HCT116 (cell line): ENCODE data around the gene GARNL3. TPM values are rescaled to one million over a fixed set of nuclear protein-coding genes. Genes with fewer than 3 reads are reported as not detected.

Experiments used
- ATAC-seq: fragments of 200-7000 bp; cut with Tn5 transposase; 2 replicates; pipeline ENCODE4 v1.9.1; 2020; ENCODE audit warnings: mild to moderate bottlenecking, moderate library complexity
- BruUV-seq: library from RNA; stranded (reverse); fragments of 400-500 nt; replicated peaks from 2 replicates; lab custom pipeline; 2021; lab: Mats Ljungman, UMichigan
- CTCF ChIA-PET: fragments of 300-600 bp; sonication (Branson Sonifier 250); formaldehyde crosslinking; loops from one replicate; lab custom pipeline; 2021; ENCODE audit warnings: antibody characterized with exemption; lab: Charles Lee
- POLR2A ChIA-PET: fragments of 300-600, 350-600 bp; sonication (Branson Sonifier 250); formaldehyde crosslinking; loops from one replicate; lab custom pipeline; 2021; ENCODE audit warnings: antibody characterized with exemption; lab: Charles Lee
- RAD21 ChIA-PET, 2 experiments: fragments of 300-600 bp; sonication (Branson Sonifier 250); formaldehyde crosslinking; loops; one replicate each; lab custom pipeline; 2023; ENCODE audit warnings: low total read pairs in 2 of 2; ENCODE audit not compliant: uncharacterized antibody in 2 of 2, unreplicated experiment in 2 of 2, low non-redundant PET in 1 of 2; lab: Charles Lee
- DNase-seq: peaks from one replicate; pipeline ENCODE4 v3.0.0-alpha.2; 2010; ENCODE audit warnings: low read depth, low spot score
- H2AFZ ChIP-seq: fragments of 200-600 bp; shearing (Covaris generic), sonication (generic); 2 replicates; pipeline ENCODE4 v1.6.1; 2017; ENCODE audit warnings: low read depth, mixed run types, mixed read lengths, antibody characterized with exemption, low read length; ENCODE audit not compliant: poor library complexity, severe bottlenecking
- H3K27ac ChIP-seq: 2 replicates; pipeline ENCODE4 v1.5.1; 2012; ENCODE audit warnings: low read depth, low read length
- H3K27me3 ChIP-seq: fragments of 200-600 bp; sonication (generic); 2 replicates; pipeline ENCODE4 v1.6.1; 2016; ENCODE audit warnings: mixed run types, low read length, mixed read lengths; ENCODE audit not compliant: insufficient read depth
- H3K36me3 ChIP-seq, 2 experiments: fragments of 200-500 bp in 1 of 2; fragments of 200-600 bp in 1 of 2; sonication (Bioruptor generic) in 1 of 2; sonication (generic) in 1 of 2; 2 replicates each; pipeline versions ENCODE4 v1.5.1 to v1.6.1; 2014 to 2016; ENCODE audit warnings: low read length in 2 of 2, inconsistent platforms in 1 of 2, mixed read lengths in 1 of 2, mixed run types in 1 of 2; ENCODE audit not compliant: insufficient read depth in 2 of 2, control insufficient read depth in 1 of 2
- H3K4me1 ChIP-seq, 2 experiments: fragments of 200-600 bp in 1 of 2; sonication (generic) in 1 of 2; 2 replicates each; pipeline versions ENCODE4 v1.5.1 to v1.6.1; 2012 to 2017; ENCODE audit warnings: low read length in 2 of 2, inconsistent platforms in 1 of 2, mild to moderate bottlenecking in 1 of 2, mixed read lengths in 1 of 2, mixed run types in 1 of 2, moderate library complexity in 1 of 2; ENCODE audit not compliant: insufficient read depth in 2 of 2, control insufficient read depth in 1 of 2
- H3K4me2 ChIP-seq: fragments of 200-600 bp; sonication (generic); 2 replicates; pipeline ENCODE4 v1.6.1; 2017; ENCODE audit warnings: mixed run types, low read length, mixed read lengths
- H3K4me3 ChIP-seq, 2 experiments: fragments of 200-600 bp in 1 of 2; sonication (generic) in 1 of 2; replicated peaks in 1 of 2; 2 replicates each; pipeline ENCODE4 v1.5.1; 2011 to 2016; ENCODE audit warnings: low read length in 2 of 2, control low read depth in 1 of 2, low read depth in 1 of 2, mild to moderate bottlenecking in 1 of 2, mixed read lengths in 1 of 2, mixed run types in 1 of 2
- H3K79me2 ChIP-seq: fragments of 200-600 bp; sonication (generic); 2 replicates; pipeline ENCODE4 v1.6.1; 2017; ENCODE audit warnings: mild to moderate bottlenecking, mixed run types, low read length, moderate library complexity, mixed read lengths; ENCODE audit not compliant: insufficient read depth
- H3K9ac ChIP-seq: fragments of 200-600 bp; sonication (generic); 2 replicates; pipeline ENCODE4 v1.6.1; 2016; ENCODE audit warnings: low read length, mixed read lengths
- H3K9me2 ChIP-seq: fragments of 200-600 bp; sonication (generic), shearing (Covaris generic); 2 replicates; pipeline ENCODE4 v1.6.1; 2017; ENCODE audit warnings: mixed run types, mild to moderate bottlenecking, moderate library complexity; ENCODE audit not compliant: insufficient read depth
- H3K9me3 ChIP-seq, 2 experiments: fragments of 200-500 bp in 1 of 2; fragments of 200-600 bp in 1 of 2; sonication (Bioruptor generic) in 1 of 2; sonication (generic) in 1 of 2; 2 replicates each; pipeline ENCODE4 v1.6.1; 2014 to 2017; ENCODE audit warnings: low read length in 2 of 2, mixed read lengths in 2 of 2, inconsistent platforms in 1 of 2, low read depth in 1 of 2, mild to moderate bottlenecking in 1 of 2, mixed run types in 1 of 2, moderate library complexity in 1 of 2; ENCODE audit not compliant: control insufficient read depth in 1 of 2, insufficient read depth in 1 of 2
- H4K20me1 ChIP-seq: fragments of 200-600 bp; sonication (generic), shearing (Covaris generic); 2 replicates; pipeline ENCODE4 v1.6.1; 2017; ENCODE audit warnings: mixed run types, mild to moderate bottlenecking, moderate library complexity; ENCODE audit not compliant: insufficient read depth
- CEBPB ChIP-seq: IDR thresholded peaks from 2 replicates; pipeline ENCODE4 v1.6.1; 2012; ENCODE audit warnings: low read depth
- EZH2 ChIP-seq: fragments of 200-600 bp; sonication (generic); IDR thresholded peaks from 2 replicates; pipeline ENCODE4 v1.6.1; 2017; ENCODE audit warnings: antibody characterized with exemption, mixed run types
- JUND ChIP-seq: IDR thresholded peaks from 2 replicates; pipeline ENCODE4 v1.6.1; 2012
- POLR2A ChIP-seq: IDR thresholded peaks from 2 replicates; pipeline ENCODE4 v1.7.0; 2011; ENCODE audit warnings: borderline replicate concordance; ENCODE audit not compliant: insufficient read depth, insufficient read length; ENCODE audit errors: extremely low read depth
- POLR2AphosphoS5 ChIP-seq: IDR thresholded peaks from 2 replicates; pipeline ENCODE4 v1.6.1; 2011; ENCODE audit warnings: mild to moderate bottlenecking, low read depth, low read length, moderate library complexity
- SIN3A ChIP-seq: IDR thresholded peaks from 2 replicates; pipeline ENCODE4 v1.6.1; 2012; ENCODE audit warnings: low read depth
- SP1 ChIP-seq: IDR thresholded peaks from 2 replicates; pipeline ENCODE4 v1.6.1; 2012; ENCODE audit warnings: low read depth
- intact Hi-C: fragments of 100-400 bp; cut with micrococcal nuclease; formaldehyde crosslinking; loops from 2 replicates; pipeline ENCODE4 v1.10.0; 2022
- total RNA-seq: library from RNA; stranded (reverse); gene quantifications from one replicate; pipeline ENCODE4 v1.2.1, GENCODE V29; 2021; ENCODE audit not compliant: unreplicated experiment
- TF ChIP-seq, protein P1 (sequence below): IDR thresholded peaks from 2 replicates; pipeline ENCODE4 v1.6.1; 2012

The GARNL3 gene
- total RNA-seq, 1 experiment from 2014 or later = 8.8 TPM

DNA sequence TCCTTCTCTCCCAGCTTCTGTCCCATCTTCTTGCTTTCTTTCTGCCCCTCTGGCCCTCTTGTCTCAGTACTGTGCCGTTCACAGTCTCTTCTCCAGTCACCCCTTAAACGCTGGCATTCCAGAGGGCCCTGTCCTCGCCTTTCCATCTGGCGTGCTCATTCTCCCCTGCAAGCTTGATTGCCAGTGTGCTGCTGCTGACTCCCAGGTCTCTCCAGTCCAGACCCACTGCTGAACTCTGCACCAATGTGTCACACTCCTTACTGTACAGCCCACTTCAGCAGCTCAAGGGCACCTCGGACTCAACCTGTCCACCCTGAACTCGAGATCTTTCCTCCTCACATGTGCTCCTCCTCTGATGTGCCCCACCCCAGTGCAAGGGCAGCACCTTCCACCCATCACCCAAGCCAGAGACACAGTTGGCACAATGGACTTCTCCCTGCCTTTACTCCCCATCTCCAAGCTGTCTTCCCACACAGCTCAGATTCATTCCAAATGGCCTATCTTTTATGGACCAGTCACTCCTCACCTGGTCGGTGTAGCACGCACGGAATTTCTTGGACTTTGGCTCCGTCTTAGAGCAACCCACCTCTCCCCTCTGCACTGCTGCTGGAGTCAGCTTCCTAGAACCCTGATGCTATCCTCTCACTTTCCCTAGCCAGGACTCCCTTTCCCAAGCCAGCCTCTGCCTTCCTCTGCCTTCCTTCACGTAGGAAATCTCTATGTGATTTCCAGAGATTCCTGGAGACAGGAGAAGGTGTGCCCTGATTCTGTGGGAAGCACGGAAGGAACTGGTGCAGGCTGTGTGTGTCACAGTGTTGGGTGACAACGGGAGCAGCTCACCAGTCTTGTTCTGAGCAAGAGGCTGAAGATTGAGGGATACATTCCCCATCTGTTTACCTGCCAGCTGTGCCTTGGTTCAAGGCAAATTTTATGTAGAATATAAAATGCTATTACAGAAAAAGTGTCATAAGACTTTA is 106.4 kb downstream of the GARNL3 start:
- intact Hi-C loops = no loop called here
- Histone ChIP-seq H3K9me3 (no peaks in the 10 kb centered on the region), H3K36me3 (no peaks in the 10 kb centered on the region), H2AFZ (no peak overlapping the region), H3K9me2 (no peaks in the 10 kb centered on the region), H3K27me3 (no peaks in the 10 kb centered on the region), H3K4me1 (no peaks in the 10 kb centered on the region), H4K20me1 (no peaks in the 10 kb centered on the region), H3K27ac (no peak overlapping the region), H3K4me3 (no peak overlapping the region), H3K79me2 (no peaks in the 10 kb centered on the region), H3K4me2 (no peak overlapping the region), H3K9ac (no peak overlapping the region)
- no peak for TF ChIP-seq EZH2
- TF ChIP-seq SIN3A = no peak
- BruUV-seq = no TSS peak
- CTCF ChIA-PET = no interaction called here
- ATAC-seq (no peak), DNase-seq (no peak)
- POLR2A ChIA-PET = no interaction called here
- RAD21 ChIA-PET = no interaction called here

DNA sequence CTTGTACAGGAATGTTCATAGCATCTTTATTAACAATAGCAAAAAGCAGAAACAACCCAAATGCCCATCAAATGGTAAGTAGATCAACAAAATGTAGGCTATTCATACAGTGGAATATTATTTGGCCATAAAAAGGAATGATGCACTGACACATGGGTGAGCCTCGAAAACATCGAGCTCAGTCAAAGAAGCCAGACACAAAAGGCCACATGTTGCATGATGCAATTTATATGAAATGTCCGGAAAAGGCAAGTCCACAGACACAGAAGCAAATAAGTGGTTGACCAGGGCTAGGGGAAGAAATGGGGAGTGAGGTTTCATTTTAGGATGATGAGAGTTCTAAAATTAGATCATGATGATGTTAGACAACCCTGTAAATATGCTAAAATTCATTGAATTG is 115.9 kb downstream of the GARNL3 start:
- no peaks in the 10 kb centered on the region for H3K79me2 ChIP-seq
- intact Hi-C loops = no loop called here
- no peaks in the 10 kb centered on the region for H3K36me3 ChIP-seq
- H3K4me1 ChIP-seq = no peaks in the 10 kb centered on the region
- CTCF ChIA-PET = no interaction called here
- H4K20me1 ChIP-seq = no peaks in the 10 kb centered on the region
- no peak overlapping the region for H3K4me3 ChIP-seq
- H2AFZ ChIP-seq = no peak overlapping the region
- no peak overlapping the region for H3K9ac ChIP-seq
- peaks cover 27% of the 10 kb centered on the region for H3K27me3 ChIP-seq
- ATAC-seq = no peak
- RAD21 ChIA-PET = no interaction called here
- H3K27ac ChIP-seq = no peak overlapping the region
- peaks cover 6 to 7% of the 10 kb centered on the region in 2 experiments; a peak in 2 of 4 replicates for H3K9me3 ChIP-seq
- no TSS peak for BruUV-seq
- DNase-seq = no peak
- no peak for TF ChIP-seq POLR2A
- TF ChIP-seq POLR2AphosphoS5 = no peak
- TF ChIP-seq, protein P1, sequence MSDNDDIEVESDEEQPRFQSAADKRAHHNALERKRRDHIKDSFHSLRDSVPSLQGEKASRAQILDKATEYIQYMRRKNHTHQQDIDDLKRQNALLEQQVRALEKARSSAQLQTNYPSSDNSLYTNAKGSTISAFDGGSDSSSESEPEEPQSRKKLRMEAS = peak; percentile 72
- no peak for TF ChIP-seq JUND
- no peak for TF ChIP-seq SP1
- peak; percentile 58; the same call in 1 of the 2 replicates for TF ChIP-seq CEBPB
- TF ChIP-seq, all 23 proteins: peak for 2
- POLR2A ChIA-PET = no interaction called here
- Histone ChIP-seq H3K4me2 (no peak overlapping the region), H3K9me2 (no peaks in the 10 kb centered on the region)
